Right kidney (tissue), 9 donors: ENCODE results near the gene WDR38.
A peak's percentile ranks its signal among the peaks of the same experiment; 100 is the strongest.

ENCODE experiments used
- DNase-seq: peaks from one replicate; pipeline ENCODE4 v3.0.0-alpha.2; 2016
- long read RNA-seq, 8 donors: transcript quantifications; one replicate each; lab custom pipeline, GENCODE V29; 2026

Gene WDR38
- long read RNA-seq, donor 1, partial matches to known transcripts, result 1,895 of 5,589 reads
- long read RNA-seq, donor 1, other reads (novel, unspliced or antisense), result 3,694 of 5,589 reads
- long read RNA-seq, donor 2, partial matches to known transcripts, result 2,844 of 2,858 reads
- long read RNA-seq, donor 2, other reads (novel, unspliced or antisense), result 14 of 2,858 reads
- long read RNA-seq, donor 3, partial matches to known transcripts, result 486 of 1,404 reads
- long read RNA-seq, donor 3, other reads (novel, unspliced or antisense), result 918 of 1,404 reads
- long read RNA-seq, donor 4, partial matches to known transcripts, result 2,552 of 2,552 reads
- long read RNA-seq, donor 4, other reads (novel, unspliced or antisense), result 0 of 2,552 reads
- long read RNA-seq, donor 5, partial matches to known transcripts, result 3,670 of 3,707 reads
- long read RNA-seq, donor 5, other reads (novel, unspliced or antisense), result 37 of 3,707 reads
- long read RNA-seq, donor 6, partial matches to known transcripts, result 2,217 of 2,222 reads
- long read RNA-seq, donor 6, other reads (novel, unspliced or antisense), result 5 of 2,222 reads
- long read RNA-seq, donor 7, partial matches to known transcripts, result 1,912 of 4,714 reads
- long read RNA-seq, donor 7, other reads (novel, unspliced or antisense), result 2,802 of 4,714 reads
- long read RNA-seq, donor 8, partial matches to known transcripts, result 2,487 of 2,493 reads
- long read RNA-seq, donor 8, other reads (novel, unspliced or antisense), result 6 of 2,493 reads

GRCh38 chr9:124852829-124853531, at the start of gene WDR38:
Gene WDR38, plus strand, starts transcription at chr9:124853460. Its CDS starts 72 bp downstream, at chr9:124853532.
- DNase-seq, result peak; percentile 95

- DNase-seq, result no peak
These were observed 49.3 kb upstream of the WDR38 start for GRCh38 chr9:124803911-124804310.

- no peak for DNase-seq
These were observed 48.1 kb upstream of the WDR38 start for GRCh38 chr9:124805186-124805585.

DNA sequence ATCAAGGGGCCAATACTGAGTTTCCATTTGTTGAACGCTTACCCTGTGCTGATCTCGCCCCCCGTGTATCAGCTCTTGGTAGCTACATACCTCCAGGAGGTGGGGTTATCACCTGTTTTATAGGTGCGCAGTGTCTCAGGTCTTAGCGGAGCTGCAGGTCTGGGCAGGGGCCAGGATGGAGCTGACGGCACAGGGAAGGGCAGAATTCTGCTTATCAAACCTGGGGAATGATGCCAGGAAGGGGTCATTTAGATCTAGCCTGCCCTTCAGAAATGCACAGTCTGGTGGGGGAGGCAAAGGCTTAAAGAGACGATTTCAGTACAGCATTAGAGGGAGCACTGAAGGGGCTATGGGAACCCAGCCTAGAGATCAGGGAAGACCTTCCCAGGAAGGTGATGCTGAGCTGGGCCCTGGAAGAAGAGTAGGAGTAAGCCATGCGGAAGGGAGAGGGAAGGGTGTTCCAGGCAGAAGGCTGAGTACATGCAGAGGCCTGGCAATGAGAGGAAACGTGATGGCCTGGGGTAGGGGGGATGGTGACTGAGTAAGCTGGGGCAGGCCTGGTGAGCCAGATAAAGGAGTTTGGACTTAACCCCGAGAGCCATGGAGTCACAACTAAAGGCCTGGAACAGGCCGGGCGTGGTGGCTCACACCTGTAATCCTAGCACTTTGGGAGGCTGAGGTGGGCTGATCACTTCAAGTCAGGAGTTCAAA, 44.9 kb upstream of the WDR38 start:
- DNase-seq, result no peak

DNA sequence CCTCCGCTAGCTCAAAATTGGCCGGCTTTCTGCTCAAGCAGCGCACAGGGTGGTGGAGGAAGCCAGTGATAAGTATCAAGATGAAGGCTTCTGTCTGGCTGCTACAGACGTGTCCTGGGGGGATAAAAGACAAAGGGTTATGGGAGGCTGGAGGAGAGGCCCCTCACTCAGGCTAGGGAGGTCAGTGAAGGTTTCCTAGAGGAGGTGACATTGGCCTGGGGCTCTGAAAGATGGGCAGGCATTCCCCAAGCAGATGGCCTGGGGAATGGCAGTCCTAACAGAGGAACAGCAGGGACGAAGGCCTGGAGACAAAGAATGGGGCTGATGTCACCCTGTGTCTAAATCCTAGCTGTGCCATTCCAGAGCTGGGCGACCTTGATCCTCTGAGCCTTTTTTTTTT, 44.0 kb upstream of the WDR38 start:
- DNase-seq, result no peak

GRCh38 chr9:124809741-124810500, 43.3 kb upstream of the WDR38 start:
- no peak for DNase-seq

DNA sequence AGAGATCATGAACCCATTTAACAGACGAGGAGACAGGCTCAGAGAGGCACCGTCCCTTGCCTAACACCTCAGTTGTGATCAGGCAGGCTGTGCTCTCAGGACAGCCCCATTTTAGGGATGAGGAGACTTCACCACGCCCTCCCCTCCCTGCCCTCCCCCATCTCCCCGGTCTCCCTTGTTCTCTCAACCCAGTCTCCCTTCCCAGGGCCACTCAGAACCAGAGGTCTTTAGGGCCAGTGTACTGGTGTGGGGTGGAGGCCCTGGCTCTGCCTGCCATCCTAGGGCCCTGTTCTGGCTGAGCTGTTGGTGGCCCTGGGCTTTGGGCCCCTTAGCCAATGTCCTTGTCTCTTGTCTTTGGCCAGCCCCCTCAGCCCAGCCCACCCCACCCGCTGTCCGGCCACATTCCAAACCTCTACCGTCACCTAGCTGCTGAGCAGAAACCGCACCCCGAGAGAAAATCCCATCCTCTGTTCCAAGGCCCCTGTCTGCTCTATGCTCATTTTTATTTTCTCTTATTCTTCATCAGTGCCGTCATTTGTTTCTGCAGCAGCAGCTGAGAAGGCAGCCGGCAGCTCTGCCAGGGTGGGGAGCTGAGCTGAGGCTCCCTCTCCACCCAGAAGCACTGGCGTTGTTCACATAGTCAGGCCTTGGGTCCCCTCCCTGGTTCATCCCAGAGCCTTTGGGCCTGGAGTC, 42.5 kb upstream of the WDR38 start:
- no peak for DNase-seq

- DNase-seq, result no peak
These were observed 40.8 kb upstream of the WDR38 start for GRCh38 chr9:124812441-124812876.

DNA sequence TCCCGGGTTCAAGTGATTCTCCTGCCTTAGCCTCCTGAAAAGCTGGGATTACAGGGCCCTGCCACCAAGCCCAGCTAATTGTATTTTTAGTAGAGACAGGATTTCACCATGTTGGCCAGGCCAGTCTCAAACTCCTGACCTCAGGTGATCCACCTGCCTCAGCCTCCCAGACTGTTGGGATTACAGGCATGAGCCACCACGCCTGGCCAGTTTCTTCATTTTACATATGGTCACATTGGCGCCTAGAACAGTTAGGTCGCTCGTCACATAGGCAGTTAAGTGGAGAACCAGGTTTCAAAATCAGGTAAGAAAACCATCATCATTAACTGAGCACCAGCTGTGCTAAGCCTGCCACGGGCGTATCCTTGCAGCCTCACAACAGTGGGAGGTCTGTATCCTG, 40.2 kb upstream of the WDR38 start:
- DNase-seq, result no peak

DNA sequence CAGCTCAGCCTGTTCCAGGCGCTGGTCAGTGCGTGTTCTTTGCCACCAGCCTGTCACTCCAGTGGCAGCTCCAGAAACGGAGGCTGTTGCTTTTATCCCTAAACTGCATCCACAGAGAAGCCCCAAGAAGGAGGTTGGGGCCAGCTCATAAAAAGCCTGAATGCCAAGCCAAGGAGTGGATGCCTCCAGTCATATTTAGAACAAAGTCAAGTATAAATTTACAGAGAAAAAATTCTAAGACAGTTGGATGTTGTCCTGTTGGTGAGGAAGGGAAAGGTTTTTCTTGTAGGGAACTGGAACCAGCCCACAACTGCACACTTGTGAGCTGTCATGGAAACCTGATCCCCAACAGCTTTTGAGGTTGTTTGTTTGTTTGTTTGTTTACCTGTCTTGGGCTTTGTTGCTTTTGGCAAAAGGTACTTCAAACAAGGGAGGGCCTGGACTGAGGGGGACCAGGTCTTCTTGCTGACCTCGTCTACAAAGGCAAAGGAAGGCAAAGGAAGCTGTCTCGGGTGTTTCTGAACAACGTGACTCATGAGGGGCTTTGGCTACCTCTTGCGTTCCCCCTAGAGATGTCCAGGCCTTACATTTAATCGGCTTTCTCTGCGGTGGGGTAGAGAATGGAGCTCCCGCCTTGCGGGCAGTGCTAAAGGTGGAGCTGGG, 39.6 kb upstream of the WDR38 start:
- no peak for DNase-seq

DNA sequence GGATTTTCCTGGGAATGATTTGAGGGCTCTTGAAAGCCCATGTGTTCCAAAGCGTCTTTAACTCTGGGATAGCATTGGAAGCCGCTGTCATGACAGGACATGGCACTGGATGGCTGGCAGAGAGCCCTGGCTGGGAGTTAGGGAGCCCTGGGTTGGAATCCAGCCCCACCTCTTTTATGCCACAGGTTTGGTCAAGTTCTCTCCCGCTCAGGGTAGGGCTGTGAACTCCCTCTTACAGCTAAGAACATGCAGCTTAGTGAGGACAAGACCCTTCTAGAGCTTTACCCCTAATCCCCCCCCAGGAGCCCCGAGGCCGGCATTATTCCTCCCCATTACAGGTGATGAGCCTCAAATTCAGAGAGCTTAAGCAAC, 39.1 kb upstream of the WDR38 start:
- DNase-seq, result no peak

DNA sequence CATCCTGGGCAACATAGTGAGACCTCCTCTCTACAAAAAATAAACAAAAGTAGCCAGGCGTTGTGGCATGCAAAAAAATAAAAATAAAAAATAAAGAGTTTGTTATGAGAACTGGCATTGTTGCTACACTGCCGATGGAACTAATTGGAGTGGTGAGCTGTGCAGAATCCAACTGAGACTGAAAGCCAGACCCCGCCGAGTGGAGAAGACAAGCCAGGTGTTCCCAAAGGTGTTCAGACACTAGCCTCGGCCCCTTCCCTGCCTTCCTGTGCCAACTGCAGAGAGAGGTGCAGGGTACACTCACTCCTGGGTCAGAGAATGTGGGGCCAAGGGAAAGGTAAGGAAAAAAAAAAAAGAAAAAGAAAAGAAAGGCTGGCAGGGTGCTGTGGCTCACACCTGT, 37.7 kb upstream of the WDR38 start:
- DNase-seq, result no peak

- no peak for DNase-seq
These were observed 34.6 kb upstream of the WDR38 start for GRCh38 chr9:124818431-124819281.

DNA sequence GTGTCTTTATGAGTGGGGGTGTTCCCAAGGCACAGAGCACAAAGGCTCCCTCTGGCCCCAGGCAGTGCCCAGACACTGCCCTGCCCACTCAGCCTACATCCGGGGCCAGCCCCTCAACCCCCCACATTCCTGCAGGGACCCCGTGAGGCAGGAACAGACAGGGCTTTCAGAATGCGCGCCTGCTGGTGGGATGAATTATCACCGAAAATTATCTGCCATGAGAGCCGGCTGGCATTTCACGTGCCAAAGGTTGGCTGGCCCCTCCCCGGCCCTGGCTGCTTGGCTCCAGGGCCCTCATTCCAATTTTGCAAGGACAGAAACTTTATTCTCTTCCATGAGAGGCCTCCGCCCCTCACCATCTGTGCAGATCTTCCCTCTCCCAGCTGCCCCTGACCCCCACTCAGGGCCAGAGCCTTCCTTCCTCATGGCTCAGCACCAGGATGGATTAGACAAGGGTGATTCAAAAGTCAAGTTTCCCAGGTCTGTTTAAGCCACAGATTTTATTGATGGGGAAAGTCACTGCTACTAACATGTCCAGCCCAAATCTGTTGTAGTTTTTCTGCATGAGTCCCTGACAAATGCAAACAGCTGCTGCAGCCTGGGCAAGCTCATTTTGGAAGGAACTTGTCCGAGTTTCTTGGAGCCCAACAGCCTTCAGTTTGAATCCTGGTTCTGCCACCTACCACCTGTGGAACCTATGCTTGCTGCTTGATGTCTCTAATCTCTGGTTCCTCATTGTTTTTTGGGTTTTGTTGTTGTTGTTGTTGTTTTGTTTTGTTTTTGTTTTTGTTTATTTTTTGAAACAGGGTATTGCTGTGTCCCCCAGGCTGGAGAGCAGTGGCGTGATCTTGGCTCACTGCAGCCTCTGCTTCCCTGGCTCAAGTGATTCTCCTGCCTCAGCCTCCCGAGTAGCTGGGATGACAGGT, 32.3 kb upstream of the WDR38 start:
- DNase-seq, result no peak

DNA sequence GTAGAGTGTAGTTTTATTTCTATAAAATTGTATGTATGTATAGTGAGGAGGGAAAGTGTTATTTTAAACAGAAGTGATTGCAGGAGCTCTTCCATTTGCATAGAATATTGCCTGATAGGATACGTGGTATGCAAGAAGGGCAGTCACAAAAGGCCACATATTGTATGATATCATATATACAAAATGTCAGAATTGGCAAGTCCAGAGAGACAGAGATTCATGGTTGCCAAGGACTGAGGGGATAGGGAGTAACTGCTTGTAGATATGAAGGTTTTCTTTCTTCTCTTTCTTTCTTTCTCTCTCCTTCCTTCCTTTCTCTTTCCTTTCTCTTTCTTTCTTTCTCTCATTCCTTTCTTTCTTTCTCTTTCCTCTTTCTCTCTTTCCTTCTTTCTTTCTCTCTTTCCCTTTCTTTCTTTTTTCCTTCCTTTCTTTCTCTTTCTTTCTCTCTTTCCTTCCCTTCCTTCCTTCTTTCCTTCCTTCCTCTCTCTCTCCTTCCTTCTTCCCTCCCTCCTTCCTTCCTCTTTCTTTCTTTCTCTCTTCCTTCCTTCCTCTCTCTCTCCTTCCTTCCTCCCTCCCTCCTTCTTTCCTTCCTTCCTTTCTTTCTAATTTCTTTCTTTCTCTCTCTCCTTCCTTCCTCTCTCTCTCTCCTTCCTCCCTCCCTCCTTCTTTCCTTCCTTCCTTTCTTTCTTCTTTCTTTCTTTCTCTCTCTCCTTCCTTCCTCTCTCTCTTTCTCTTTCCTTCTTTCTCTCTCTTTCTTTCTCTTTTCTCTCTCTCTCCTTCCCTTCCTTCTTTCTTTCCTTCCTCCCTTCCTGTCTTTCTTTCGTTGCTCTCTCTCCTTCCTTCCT, 24.5 kb upstream of the WDR38 start:
- no peak for DNase-seq

DNA sequence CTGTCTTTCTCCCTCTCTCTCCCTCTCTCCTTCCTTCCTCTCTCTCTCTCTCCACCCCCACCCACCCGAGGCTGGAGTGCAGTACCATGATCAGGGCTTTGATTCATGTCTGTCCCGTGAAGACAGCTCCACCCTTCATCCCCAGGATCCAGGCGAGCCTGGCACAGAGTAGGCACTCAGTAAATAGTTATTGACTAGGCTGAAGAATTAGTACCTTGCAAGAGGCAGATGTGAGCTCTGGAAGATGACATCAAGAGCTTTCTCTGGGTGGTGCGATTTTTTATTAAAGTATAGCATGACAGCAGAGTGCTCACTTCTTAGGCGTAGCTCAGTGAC, 24.0 kb upstream of the WDR38 start:
- DNase-seq, result no peak

DNA sequence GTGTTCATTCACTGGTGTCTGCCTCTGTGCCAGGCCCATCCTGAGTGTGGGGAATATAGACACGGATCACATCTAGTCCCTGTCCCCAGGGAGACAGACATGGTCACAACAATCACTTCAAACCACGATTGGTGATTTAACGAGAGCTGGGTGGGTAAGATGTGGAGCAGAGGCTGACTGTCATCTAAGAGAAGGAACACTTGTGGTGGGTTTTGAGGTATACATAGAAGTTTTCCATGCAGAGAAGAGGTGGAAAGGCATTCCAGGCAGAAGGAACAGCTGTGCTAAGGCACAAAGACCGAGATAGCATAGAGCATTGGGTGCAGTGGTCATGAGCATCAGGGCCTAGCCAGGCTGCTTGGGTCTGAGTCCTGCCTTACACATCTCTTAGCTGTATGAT, 22.7 kb upstream of the WDR38 start:
- DNase-seq, result no peak
